H9 (cell line): ENCODE measurements around the gene SPEM3. TPM values are rescaled to one million over a fixed set of nuclear protein-coding genes. Genes with fewer than 3 reads are reported as not detected.

ENCODE experiments used
- DNase-seq: peaks from one replicate; pipeline ENCODE4 v3.0.0-alpha.2; 2017
- H2AFZ ChIP-seq: one replicate; pipeline ENCODE4 v1.6.1; 2013; ENCODE audit warnings: mild to moderate bottlenecking, low read length, control low read depth, moderate library complexity
- H2AK5ac ChIP-seq: 2 replicates; pipeline ENCODE4 v1.6.1; 2013; ENCODE audit warnings: low read length, control low read depth, mixed read lengths; ENCODE audit not compliant: insufficient read length
- H2BK120ac ChIP-seq: one replicate; pipeline ENCODE4 v1.6.1; 2013; ENCODE audit warnings: low read depth, mild to moderate bottlenecking, low read length, control low read depth, inconsistent platforms; ENCODE audit not compliant: poor library complexity, severe bottlenecking
- H2BK12ac ChIP-seq: 2 replicates; pipeline ENCODE4 v1.6.1; 2013; ENCODE audit warnings: low read length, control low read depth, mixed read lengths, low read depth; ENCODE audit not compliant: insufficient read length
- H2BK15ac ChIP-seq: 2 replicates; pipeline ENCODE4 v1.6.1; 2013; ENCODE audit warnings: low read depth, low read length, control low read depth
- H2BK20ac ChIP-seq: one replicate; pipeline ENCODE4 v1.6.1; 2013; ENCODE audit warnings: low read depth, mild to moderate bottlenecking, low read length, control low read depth, inconsistent platforms; ENCODE audit not compliant: poor library complexity, severe bottlenecking
- H2BK5ac ChIP-seq: 2 replicates; pipeline ENCODE4 v1.6.1; 2013; ENCODE audit warnings: low read length, control low read depth, mixed read lengths; ENCODE audit not compliant: insufficient read length
- H3K14ac ChIP-seq: 2 replicates; pipeline ENCODE4 v1.6.1; 2013; ENCODE audit warnings: low read length, control low read depth; ENCODE audit not compliant: insufficient read depth
- H3K18ac ChIP-seq: 2 replicates; pipeline ENCODE4 v1.6.1; 2013; ENCODE audit warnings: low read depth, mild to moderate bottlenecking, mixed read lengths, low read length, control low read depth; ENCODE audit not compliant: insufficient read length
- H3K23ac ChIP-seq: 2 replicates; pipeline ENCODE4 v1.6.1; 2013; ENCODE audit warnings: low read length, control low read depth, mixed read lengths, low read depth; ENCODE audit not compliant: insufficient read length
- H3K23me2 ChIP-seq: 2 replicates; pipeline ENCODE4 v1.6.1; 2013; ENCODE audit warnings: low read depth, mild to moderate bottlenecking, mixed read lengths, low read length, control low read depth; ENCODE audit not compliant: insufficient read length, poor library complexity, severe bottlenecking
- H3K27ac ChIP-seq: 2 replicates; pipeline ENCODE4 v1.5.1; 2013; ENCODE audit warnings: low read length, control low read depth, mixed read lengths, low read depth; ENCODE audit not compliant: insufficient read length
- H3K27me3 ChIP-seq: 2 replicates; pipeline ENCODE4 v1.6.1; 2013; ENCODE audit warnings: low read length, control low read depth, inconsistent platforms; ENCODE audit not compliant: insufficient read depth
- H3K4ac ChIP-seq: 2 replicates; pipeline ENCODE4 v1.6.1; 2013; ENCODE audit warnings: low read depth, mild to moderate bottlenecking, control low read depth, inconsistent platforms, low read length, moderate library complexity
- H3K4me1 ChIP-seq: 2 replicates; pipeline ENCODE4 v1.6.1; 2013; ENCODE audit warnings: low read length, control low read depth, inconsistent platforms; ENCODE audit not compliant: insufficient read depth
- H3K4me2 ChIP-seq: 2 replicates; pipeline ENCODE4 v1.6.1; 2013; ENCODE audit warnings: low read length, control low read depth, mixed read lengths; ENCODE audit not compliant: insufficient read length, insufficient read depth
- H3K56ac ChIP-seq: 2 replicates; pipeline ENCODE4 v1.6.1; 2013; ENCODE audit warnings: low read depth, mild to moderate bottlenecking, mixed read lengths, low read length, control low read depth; ENCODE audit not compliant: insufficient read length
- H3K79me1 ChIP-seq: 2 replicates; pipeline ENCODE4 v1.6.1; 2013; ENCODE audit warnings: low read depth, mild to moderate bottlenecking, moderate library complexity, low read length, control low read depth, inconsistent platforms; ENCODE audit not compliant: insufficient read depth, poor library complexity, severe bottlenecking
- H3K79me2 ChIP-seq: 2 replicates; pipeline ENCODE4 v1.6.1; 2013; ENCODE audit warnings: low read length, control low read depth, inconsistent platforms; ENCODE audit not compliant: insufficient read depth
- H3K9ac ChIP-seq: 2 replicates; pipeline ENCODE4 v1.6.1; 2013; ENCODE audit warnings: low read length, control low read depth, mixed read lengths; ENCODE audit not compliant: insufficient read length; ENCODE audit errors: extremely low read depth
- H3K9me3 ChIP-seq: one replicate; pipeline ENCODE4 v1.6.1; 2013; ENCODE audit warnings: low read depth, low read length, inconsistent platforms; ENCODE audit not compliant: control insufficient read depth
- H3T11ph ChIP-seq: one replicate; pipeline ENCODE4 v1.6.1; 2013; ENCODE audit warnings: mild to moderate bottlenecking, low read length, control low read depth, inconsistent platforms
- H4K20me1 ChIP-seq: one replicate; pipeline ENCODE4 v1.6.1; 2013; ENCODE audit not compliant: control insufficient read depth, insufficient read length, insufficient read depth
- H4K5ac ChIP-seq: 2 replicates; pipeline ENCODE4 v1.6.1; 2013; ENCODE audit warnings: low read depth, mild to moderate bottlenecking, mixed read lengths, low read length, control low read depth; ENCODE audit not compliant: insufficient read length
- H4K8ac ChIP-seq: replicated peaks from 2 replicates; pipeline ENCODE4 v1.6.1; 2013; ENCODE audit warnings: low read length, control low read depth, mixed read lengths, low read depth; ENCODE audit not compliant: insufficient read length
- H4K91ac ChIP-seq: 2 replicates; pipeline ENCODE4 v1.6.1; 2013; ENCODE audit warnings: low read depth, mild to moderate bottlenecking, moderate library complexity, mixed read lengths, low read length, control low read depth; ENCODE audit not compliant: insufficient read length
- H3K27ac Mint-ChIP-seq, 3 experiments: 2 replicates in 2 of 3; 3 replicates in 1 of 3; pipeline ENCODE4 v1.8.0; 2020 to 2021; ENCODE audit warnings: mixed read lengths in 3 of 3, mild to moderate bottlenecking in 1 of 3, moderate library complexity in 1 of 3
- H3K27me3 Mint-ChIP-seq: 2 replicates; pipeline ENCODE4 v1.8.0; 2021; ENCODE audit warnings: low read depth, mild to moderate bottlenecking, moderate library complexity, mixed read lengths
- H3K36me3 Mint-ChIP-seq, 3 experiments: 2 replicates in 2 of 3; 3 replicates in 1 of 3; pipeline ENCODE4 v1.8.0; 2020 to 2021; ENCODE audit warnings: low read depth in 3 of 3, mixed read lengths in 3 of 3; ENCODE audit not compliant: insufficient read depth in 1 of 3
- H3K4me1 Mint-ChIP-seq, 2 experiments: 2 replicates each; pipeline ENCODE4 v1.8.0; 2020; ENCODE audit warnings: mixed read lengths in 2 of 2
- H3K4me3 Mint-ChIP-seq, 2 experiments: 2 replicates in 1 of 2; 3 replicates in 1 of 2; pipeline ENCODE4 v1.8.0; 2020 to 2021; ENCODE audit warnings: mild to moderate bottlenecking in 2 of 2, mixed read lengths in 2 of 2, moderate library complexity in 1 of 2
- H3K9me3 Mint-ChIP-seq, 2 experiments: 2 replicates in 1 of 2; 3 replicates in 1 of 2; pipeline ENCODE4 v1.8.0; 2020; ENCODE audit warnings: mild to moderate bottlenecking in 2 of 2, mixed read lengths in 2 of 2, moderate library complexity in 1 of 2
- WGBS: extraction: QIAGEN DNeasy Blood & Tissue Kit; methylation state at CpG from one replicate; pipeline ENCODE4 v1.1.7; 2013; ENCODE audit warnings: missing lambda C conversion rate, low lambda C conversion rate, mixed read lengths; ENCODE audit not compliant: insufficient read length; ENCODE audit errors: extremely low coverage; 5-methylcytosine and 5-hydroxymethylcytosine counted together
- total RNA-seq: library from RNA; stranded (reverse); gene quantifications from 2 replicates; pipeline ENCODE4 v1.2.1, GENCODE V29; 2021
- TF ChIP-seq, protein P1 (sequence below): fragments of 200-600 bp; sonication (generic); conservative IDR thresholded peaks from 3 replicates; pipeline ENCODE4 v1.8.0; 2021; ENCODE audit warnings: antibody characterized with exemption, mild to moderate bottlenecking

SPEM3 gene
- total RNA-seq, 1 experiment from 2014 or later: not detected

DNA sequence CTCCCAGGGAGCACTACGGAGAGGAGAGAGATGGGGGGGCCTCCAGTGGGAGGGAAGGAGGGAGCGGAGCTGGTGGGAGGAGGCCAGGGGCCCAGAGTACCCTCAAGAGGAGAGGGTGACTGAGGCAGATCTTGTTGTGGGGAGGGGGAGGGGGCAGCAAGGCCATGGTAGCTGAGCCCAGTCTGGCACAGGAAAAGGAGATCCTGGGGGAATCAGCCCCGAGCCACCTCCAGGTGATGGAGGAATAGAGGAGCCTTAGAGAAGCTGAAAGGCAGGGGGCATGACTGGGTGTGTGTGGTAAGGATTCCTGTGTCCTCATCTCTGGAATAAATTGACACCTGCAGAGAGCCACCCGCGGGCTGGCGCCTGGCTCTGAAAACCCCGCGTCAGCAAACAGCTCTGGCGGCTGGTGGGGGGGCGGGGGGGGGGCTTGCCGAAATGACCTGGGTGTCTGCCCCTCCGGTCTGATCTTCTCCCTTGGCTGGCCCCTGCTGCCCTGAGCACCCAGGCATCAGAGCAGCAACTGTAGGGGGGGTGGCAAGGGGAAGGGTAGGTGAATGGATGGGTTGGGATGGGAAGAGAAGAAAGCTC is 22.3 kb upstream of the SPEM3 start:
- Histone ChIP-seq H3K4ac (no peak overlapping the region), H3K4me2 (peak overlapping the region; percentile 78), H4K5ac (no peak overlapping the region), H2BK5ac (no peak overlapping the region), H3K9me3 (no peaks in the 10 kb centered on the region), H3K23ac (no peak overlapping the region), H3K23me2 (peaks cover 5% of the 10 kb centered on the region), H2AK5ac (no peak overlapping the region), H3K27me3 (no peaks in the 10 kb centered on the region), H2BK15ac (no peak overlapping the region), H3K14ac (no peak overlapping the region), H4K20me1 (no peaks in the 10 kb centered on the region), H2BK120ac (no peak overlapping the region), H3K79me2 (no peaks in the 10 kb centered on the region), H4K8ac (no peak overlapping the region), H3K56ac (no peak overlapping the region), H3K9ac (no peak overlapping the region), H3K4me1 (no peaks in the 10 kb centered on the region; the same call in 1 of the 2 replicates), H2BK12ac (no peak overlapping the region), H2AFZ (no peak overlapping the region), H3K18ac (no peak overlapping the region), H2BK20ac (no peak overlapping the region), H4K91ac (no peak overlapping the region), H3T11ph (no peak overlapping the region), H3K27ac (no peak overlapping the region), H3K79me1 (no peaks in the 10 kb centered on the region)
- Mint-ChIP-seq H3K4me3 (peak overlapping the region; percentile 76 to 96), H3K9me3 (peaks cover 0 to 2% of the 10 kb centered on the region in 2 experiments; a peak in 1 of 5 replicates), H3K36me3 (peaks cover 19 to 31% (median 27%) of the 10 kb centered on the region in 3 experiments), H3K27ac (no peak overlapping the region; a peak in 1 of 7 replicates), H3K4me1 (peaks cover 26 to 34% of the 10 kb centered on the region in 2 experiments), H3K27me3 (no peaks in the 10 kb centered on the region)
- TF ChIP-seq, protein P1, sequence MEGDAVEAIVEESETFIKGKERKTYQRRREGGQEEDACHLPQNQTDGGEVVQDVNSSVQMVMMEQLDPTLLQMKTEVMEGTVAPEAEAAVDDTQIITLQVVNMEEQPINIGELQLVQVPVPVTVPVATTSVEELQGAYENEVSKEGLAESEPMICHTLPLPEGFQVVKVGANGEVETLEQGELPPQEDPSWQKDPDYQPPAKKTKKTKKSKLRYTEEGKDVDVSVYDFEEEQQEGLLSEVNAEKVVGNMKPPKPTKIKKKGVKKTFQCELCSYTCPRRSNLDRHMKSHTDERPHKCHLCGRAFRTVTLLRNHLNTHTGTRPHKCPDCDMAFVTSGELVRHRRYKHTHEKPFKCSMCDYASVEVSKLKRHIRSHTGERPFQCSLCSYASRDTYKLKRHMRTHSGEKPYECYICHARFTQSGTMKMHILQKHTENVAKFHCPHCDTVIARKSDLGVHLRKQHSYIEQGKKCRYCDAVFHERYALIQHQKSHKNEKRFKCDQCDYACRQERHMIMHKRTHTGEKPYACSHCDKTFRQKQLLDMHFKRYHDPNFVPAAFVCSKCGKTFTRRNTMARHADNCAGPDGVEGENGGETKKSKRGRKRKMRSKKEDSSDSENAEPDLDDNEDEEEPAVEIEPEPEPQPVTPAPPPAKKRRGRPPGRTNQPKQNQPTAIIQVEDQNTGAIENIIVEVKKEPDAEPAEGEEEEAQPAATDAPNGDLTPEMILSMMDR: no peak
- DNase-seq: no peak
- no CpG with 5 or more reads among the region's 12 CpGs for WGBS
